Activated B cell treated with CpG ODN at 0.5 μM for 24 hours (primary cell): ENCODE measurements around the gene PRKG1. TPM values are rescaled to one million over a fixed set of nuclear protein-coding genes. Genes with fewer than 3 reads are reported as not detected.

Experiments
- ATAC-seq: fragments of 200-7000 bp; cut with Tn5 transposase; one replicate; pipeline ENCODE4 v1.10.0; 2021; ENCODE audit warnings: low read depth, mild to moderate bottlenecking, moderate library complexity
- CTCF ChIA-PET: fragments of 350-600 bp; sonication (Branson Sonifier 250); formaldehyde crosslinking; loops from one replicate; lab custom pipeline; 2021; ENCODE audit warnings: antibody characterized with exemption; lab: Charles Lee
- POLR2A ChIA-PET: fragments of 350-600 bp; sonication (Branson Sonifier 250); formaldehyde crosslinking; loops from one replicate; lab custom pipeline; 2021; ENCODE audit warnings: antibody characterized with exemption; lab: Charles Lee
- DNase-seq: peaks from one replicate; pipeline ENCODE4 v3.0.0; 2022
- H3K27ac Mint-ChIP-seq: one replicate; pipeline ENCODE4 v1.8.0; 2020; ENCODE audit warnings: mixed read lengths
- H3K27me3 Mint-ChIP-seq: one replicate; pipeline ENCODE4 v1.8.0; 2021; ENCODE audit warnings: mixed read lengths
- H3K36me3 Mint-ChIP-seq: one replicate; pipeline ENCODE4 v1.8.0; 2021; ENCODE audit warnings: low read depth, mixed read lengths
- H3K4me1 Mint-ChIP-seq: one replicate; pipeline ENCODE4 v1.8.0; 2021; ENCODE audit warnings: mixed read lengths
- H3K4me3 Mint-ChIP-seq: one replicate; pipeline ENCODE4 v1.8.0; 2020; ENCODE audit warnings: mild to moderate bottlenecking, mixed read lengths
- H3K9me3 Mint-ChIP-seq: one replicate; pipeline ENCODE4 v1.8.0; 2020; ENCODE audit warnings: mixed read lengths
- CTCF ChIP-seq: fragments of 200-600 bp; IDR thresholded peaks from one replicate; pipeline ENCODE4 v1.8.0; 2022; ENCODE audit warnings: antibody characterized with exemption, mild to moderate bottlenecking
- intact Hi-C: fragments of 100-400 bp; cut with micrococcal nuclease; formaldehyde crosslinking; loops from one replicate; pipeline ENCODE4 v1.15.1; 2024
- total RNA-seq: library from RNA; stranded (reverse); gene quantifications from 2 replicates; pipeline ENCODE4 v1.2.3, GENCODE V29; 2022

PRKG1 gene
- total RNA-seq, 1 donor from 2014 or later = not detected

DNA sequence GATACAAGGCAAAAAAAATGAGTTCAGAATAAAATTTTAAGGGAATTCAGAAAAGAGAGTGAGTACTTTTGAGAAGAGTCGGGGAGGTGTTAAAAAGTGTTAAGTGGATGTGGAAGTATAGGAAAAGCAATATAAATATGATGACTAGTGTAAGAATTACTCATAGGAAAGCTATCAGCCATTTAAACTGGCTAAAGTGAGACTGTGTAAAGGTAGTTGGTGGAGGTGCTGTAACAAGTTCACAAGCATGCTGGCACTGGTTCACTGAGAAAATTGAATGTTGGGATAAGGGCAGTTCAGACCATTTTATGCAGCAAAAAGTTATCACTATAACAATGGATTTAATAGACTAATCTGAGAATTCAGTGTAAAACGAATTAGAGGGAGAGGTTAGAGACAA lies 1060.8 kb downstream of the PRKG1 start:
- DNase-seq (no peak), ATAC-seq (no peak)
- Mint-ChIP-seq H3K36me3 (no peaks in the 10 kb centered on the region), H3K9me3 (no peaks in the 10 kb centered on the region), H3K4me1 (no peaks in the 10 kb centered on the region), H3K4me3 (no peak overlapping the region), H3K27ac (no peak overlapping the region), H3K27me3 (no peaks in the 10 kb centered on the region)
- ChIA-PET CTCF (no interaction called here), POLR2A (no interaction called here)
- no peak for TF ChIP-seq CTCF
- intact Hi-C loops = no loop called here

GRCh38 chr10:52136921-52137320 lies 1062.6 kb downstream of the PRKG1 start:
- H3K27ac Mint-ChIP-seq = no peak overlapping the region
- H3K4me1 Mint-ChIP-seq = no peaks in the 10 kb centered on the region
- H3K4me3 Mint-ChIP-seq = no peak overlapping the region
- H3K36me3 Mint-ChIP-seq = no peaks in the 10 kb centered on the region
- H3K27me3 Mint-ChIP-seq = no peaks in the 10 kb centered on the region
- TF ChIP-seq CTCF = no peak
- H3K9me3 Mint-ChIP-seq = no peaks in the 10 kb centered on the region
- POLR2A ChIA-PET = no interaction called here
- CTCF ChIA-PET = no interaction called here
- ATAC-seq (no peak), DNase-seq (no peak)
- intact Hi-C loops = no loop called here

- POLR2A ChIA-PET = no interaction called here
- no peak for ATAC-seq
Observed at GRCh38 chr10:52143338-52143737, 1069.1 kb downstream of the PRKG1 start.

GRCh38 chr10:52145636-52146035 lies 1071.3 kb downstream of the PRKG1 start:
- DNase-seq (no peak), ATAC-seq (no peak)
- CTCF ChIA-PET = no interaction called here
- Mint-ChIP-seq H3K4me1 (no peaks in the 10 kb centered on the region), H3K4me3 (no peak overlapping the region), H3K9me3 (no peaks in the 10 kb centered on the region), H3K27me3 (no peaks in the 10 kb centered on the region), H3K27ac (no peak overlapping the region), H3K36me3 (no peaks in the 10 kb centered on the region)
- intact Hi-C loops = no loop called here
- POLR2A ChIA-PET = no interaction called here
- no peak for TF ChIP-seq CTCF

More at GRCh38 chr10:52143338-52143737, 1069.1 kb downstream of the PRKG1 start:
- intact Hi-C loops = no loop called here
- no peak for TF ChIP-seq CTCF
- Mint-ChIP-seq H3K9me3 (no peaks in the 10 kb centered on the region), H3K27me3 (no peaks in the 10 kb centered on the region), H3K4me3 (no peak overlapping the region), H3K27ac (no peak overlapping the region), H3K4me1 (no peaks in the 10 kb centered on the region), H3K36me3 (no peaks in the 10 kb centered on the region)
- no peak for DNase-seq
- CTCF ChIA-PET = no interaction called here

- Mint-ChIP-seq H3K9me3 (no peaks in the 10 kb centered on the region), H3K4me3 (no peak overlapping the region), H3K27me3 (no peaks in the 10 kb centered on the region), H3K36me3 (no peaks in the 10 kb centered on the region), H3K4me1 (no peaks in the 10 kb centered on the region), H3K27ac (no peak overlapping the region)
- no peak for ATAC-seq
- TF ChIP-seq CTCF = no peak
- intact Hi-C loops = no loop called here
- DNase-seq = no peak
- ChIA-PET CTCF (no interaction called here), POLR2A (no interaction called here)
Observed at GRCh38 chr10:52146766-52147165, 1072.5 kb downstream of the PRKG1 start.
